Measurements from ENCODE around the gene POU5F1. TPM values are rescaled to one million over a fixed set of nuclear protein-coding genes. Genes with fewer than 3 reads are reported as not detected.
A peak's percentile ranks its signal among the peaks of the same experiment; 100 is the strongest.

POU5F1 gene
- total RNA-seq, 2 donors from 2014 or later: 4.0 to 12.9 TPM

GRCh38 chr6:31157513-31158139, 12.9 kb downstream of the POU5F1 start, which contains the start of gene CCHCR1:
Gene CCHCR1 (minus strand): TSS chr6:31157802. CDS start chr6:31157600, 202 bp downstream.
- no peak for TF ChIP-seq CTCF (IDR thresholded peaks at IDR 0.05)
- DNase-seq (ENCODE audit: low spot score) (no peak), ATAC-seq (ENCODE audit: insufficient number of reproducible peaks, low FRiP score, low read depth) (no peak)
- Histone ChIP-seq H3K36me3 (peaks cover 5% of the 10 kb centered on the region), H3K27ac (peak within 1 kb of the TSS in 1 of 2 donors; percentile 67), H3K4me3 (peak within 1 kb of the TSS; percentile 77), H3K27me3 (replicated peaks; ENCODE audit: insufficient read depth) (no peaks in the 10 kb centered on the region), H3K9me3 (no peaks in the 10 kb centered on the region), H3K4me1 (ENCODE audit: control insufficient read depth in 1 of 2, low read depth in 2 of 2) (peaks cover 5 to 25% of the 10 kb centered on the region in 2 donors)

- ATAC-seq (ENCODE audit: insufficient number of reproducible peaks, low FRiP score, low read depth) (no peak), DNase-seq (ENCODE audit: low spot score) (no peak)
- Histone ChIP-seq H3K4me1 (ENCODE audit: control insufficient read depth in 1 of 2, low read depth in 2 of 2) (peaks cover 5 to 25% of the 10 kb centered on the region in 2 donors), H3K9me3 (no peaks in the 10 kb centered on the region), H3K4me3 (no peak overlapping the region), H3K27ac (no peak overlapping the region), H3K36me3 (peaks cover 3% of the 10 kb centered on the region), H3K27me3 (replicated peaks; ENCODE audit: insufficient read depth) (no peaks in the 10 kb centered on the region)
- no peak for TF ChIP-seq CTCF (IDR thresholded peaks at IDR 0.05)
Measured at GRCh38 chr6:31156641-31157040, 13.8 kb downstream of the POU5F1 start.

- Histone ChIP-seq H3K9me3 (no peaks in the 10 kb centered on the region), H3K27me3 (replicated peaks; ENCODE audit: insufficient read depth) (no peaks in the 10 kb centered on the region), H3K36me3 (peaks cover 3% of the 10 kb centered on the region), H3K27ac (no peak overlapping the region), H3K4me3 (no peak overlapping the region), H3K4me1 (ENCODE audit: control insufficient read depth in 1 of 2, low read depth in 2 of 2) (peaks cover 5 to 21% of the 10 kb centered on the region in 2 donors)
- no peak for ATAC-seq (ENCODE audit: insufficient number of reproducible peaks, low FRiP score, low read depth)
- TF ChIP-seq CTCF (IDR thresholded peaks at IDR 0.05): no peak
- DNase-seq (ENCODE audit: low spot score): no peak
Measured at GRCh38 chr6:31154436-31154835, 16.0 kb downstream of the POU5F1 start.

- TF ChIP-seq CTCF (IDR thresholded peaks at IDR 0.05): no peak
- no peak overlapping the region for H3K4me3 ChIP-seq
Measured at GRCh38 chr6:31152781-31153180, 17.7 kb downstream of the POU5F1 start.

GRCh38 chr6:31149827-31150447, 20.5 kb downstream of the POU5F1 start:
- no peak for DNase-seq (ENCODE audit: low spot score)
- TF ChIP-seq CTCF (IDR thresholded peaks at IDR 0.05): no peak
- Histone ChIP-seq H3K27ac (no peak overlapping the region), H3K9me3 (no peaks in the 10 kb centered on the region), H3K4me1 (ENCODE audit: control insufficient read depth in 1 of 2, low read depth in 2 of 2) (no peaks in the 10 kb centered on the region), H3K36me3 (peaks cover 11% of the 10 kb centered on the region), H3K27me3 (replicated peaks; ENCODE audit: insufficient read depth) (no peaks in the 10 kb centered on the region), H3K4me3 (no peak overlapping the region)
- ATAC-seq (ENCODE audit: insufficient number of reproducible peaks, low FRiP score, low read depth): no peak

More at GRCh38 chr6:31152781-31153180, 17.7 kb downstream of the POU5F1 start:
- DNase-seq (ENCODE audit: low spot score) (no peak), ATAC-seq (ENCODE audit: insufficient number of reproducible peaks, low FRiP score, low read depth) (no peak)
- H3K27ac ChIP-seq: no peak overlapping the region
- peaks cover 5% of the 10 kb centered on the region for H3K36me3 ChIP-seq
- peaks cover 5 to 12% of the 10 kb centered on the region in 2 donors for H3K4me1 ChIP-seq (ENCODE audit: control insufficient read depth in 1 of 2, low read depth in 2 of 2)
- H3K27me3 ChIP-seq (replicated peaks; ENCODE audit: insufficient read depth): no peaks in the 10 kb centered on the region
- no peaks in the 10 kb centered on the region for H3K9me3 ChIP-seq

All from thoracic aorta (tissue), 2 donors.